IMR-90 (cell line): ENCODE data around the gene THOC2. TPM values are rescaled to one million over a fixed set of nuclear protein-coding genes. Genes with fewer than 3 reads are reported as not detected.

Experiments used
- ATAC-seq: fragments of 200-7000 bp; cut with Tn5 transposase; 2 replicates; pipeline ENCODE4 v1.9.1; 2020; ENCODE audit warnings: low read depth, mild to moderate bottlenecking, moderate library complexity
- BruUV-seq: library from RNA; stranded (reverse); fragments of 400-500 nt; replicated peaks from 2 replicates; lab custom pipeline; 2021; lab: Mats Ljungman, UMichigan
- CTCF ChIA-PET: fragments of 300-600 bp; formaldehyde crosslinking; extraction: SDS; loops from one replicate; lab custom pipeline; 2021; ENCODE audit warnings: antibody characterized with exemption; lab: Yijun Ruan, JAX
- POLR2A ChIA-PET: fragments of 300-600 bp; sonication (Branson Sonifier 250); formaldehyde crosslinking; loops from one replicate; lab custom pipeline; 2022; ENCODE audit warnings: antibody characterized with exemption; ENCODE audit not compliant: unreplicated experiment; lab: Charles Lee
- DNase-seq: peaks from one replicate; pipeline ENCODE4 v3.0.0; 2013
- H2AFZ ChIP-seq: replicated peaks from 2 replicates; pipeline ENCODE3; 2013; ENCODE audit warnings: low read length, mild to moderate bottlenecking; ENCODE audit not compliant: poor library complexity
- H2AK5ac ChIP-seq: 2 replicates; pipeline ENCODE4 v1.6.1; 2013; ENCODE audit warnings: low read depth, low read length, inconsistent platforms
- H2AK9ac ChIP-seq: replicated peaks from 2 replicates; pipeline ENCODE3; 2013; ENCODE audit warnings: mild to moderate bottlenecking, low read depth, low read length, moderate library complexity; ENCODE audit not compliant: poor library complexity
- H2BK120ac ChIP-seq: 2 replicates; pipeline ENCODE4 v1.6.1; 2013; ENCODE audit warnings: low read depth, low read length, inconsistent platforms
- H2BK15ac ChIP-seq: 3 replicates; pipeline ENCODE4 v1.6.1; 2013; ENCODE audit warnings: low read depth, low read length, inconsistent platforms
- H2BK20ac ChIP-seq: 2 replicates; pipeline ENCODE4 v1.6.1; 2013; ENCODE audit warnings: low read depth, mild to moderate bottlenecking, inconsistent platforms, low read length, moderate library complexity
- H2BK5ac ChIP-seq: 2 replicates; pipeline ENCODE4 v1.6.1; 2013; ENCODE audit warnings: mild to moderate bottlenecking, low read depth, low read length, inconsistent platforms; ENCODE audit not compliant: poor library complexity, severe bottlenecking
- H3K14ac ChIP-seq: replicated peaks from 2 replicates; pipeline ENCODE4 v1.6.1; 2013; ENCODE audit warnings: low read depth, low read length, inconsistent platforms
- H3K18ac ChIP-seq: 2 replicates; pipeline ENCODE4 v1.6.1; 2013; ENCODE audit warnings: low read depth, low read length, control low read depth
- H3K23ac ChIP-seq: 2 replicates; pipeline ENCODE4 v1.6.1; 2013; ENCODE audit warnings: low read depth, low read length, inconsistent platforms
- H3K27ac ChIP-seq: 2 replicates; pipeline ENCODE4 v1.5.1; 2013; ENCODE audit warnings: mild to moderate bottlenecking, control low read depth, low read length; ENCODE audit not compliant: insufficient read depth
- H3K27me3 ChIP-seq: 2 replicates; pipeline ENCODE4 v1.6.1; 2013; ENCODE audit warnings: low read length; ENCODE audit not compliant: control insufficient read depth, insufficient read depth
- H3K36me3 ChIP-seq: 2 replicates; pipeline ENCODE4 v1.6.1; 2013; ENCODE audit warnings: low read length, mixed read lengths; ENCODE audit not compliant: control insufficient read depth, insufficient read depth
- H3K4ac ChIP-seq: 2 replicates; pipeline ENCODE4 v1.6.1; 2013; ENCODE audit warnings: low read depth, low read length, inconsistent platforms
- H3K4me1 ChIP-seq: 2 replicates; pipeline ENCODE4 v1.6.1; 2013; ENCODE audit warnings: low read length, mixed read lengths; ENCODE audit not compliant: control insufficient read depth, insufficient read depth
- H3K4me2 ChIP-seq: 2 replicates; pipeline ENCODE4 v1.6.1; 2013; ENCODE audit warnings: low read depth, mild to moderate bottlenecking, control low read depth, low read length, moderate library complexity
- H3K4me3 ChIP-seq: 2 replicates; pipeline ENCODE4 v1.5.1; 2013; ENCODE audit warnings: low read depth, mild to moderate bottlenecking, control low read depth, low read length, moderate library complexity; ENCODE audit not compliant: insufficient read depth
- H3K56ac ChIP-seq: 2 replicates; pipeline ENCODE4 v1.6.1; 2013; ENCODE audit warnings: low read length, inconsistent platforms; ENCODE audit not compliant: insufficient read depth; ENCODE audit errors: extremely low read depth
- H3K79me1 ChIP-seq, 2 experiments: 2 replicates each; pipeline ENCODE4 v1.6.1; 2013; ENCODE audit warnings: low read length in 2 of 2, inconsistent platforms in 1 of 2, low read depth in 1 of 2
- H3K9ac ChIP-seq: 2 replicates; pipeline ENCODE4 v1.6.1; 2013; ENCODE audit warnings: low read depth, low read length, control low read depth
- H3K9me1 ChIP-seq: 2 replicates; pipeline ENCODE4 v1.6.1; 2013; ENCODE audit warnings: low read length, inconsistent platforms; ENCODE audit not compliant: insufficient read depth
- H3K9me3 ChIP-seq: 2 replicates; pipeline ENCODE4 v1.6.1; 2013; ENCODE audit warnings: low read length; ENCODE audit not compliant: control insufficient read depth, insufficient read depth
- H4K20me1 ChIP-seq: 2 replicates; pipeline ENCODE4 v1.6.1; 2013; ENCODE audit warnings: low read length, inconsistent platforms; ENCODE audit not compliant: insufficient read depth
- H4K5ac ChIP-seq: 2 replicates; pipeline ENCODE4 v1.6.1; 2013; ENCODE audit warnings: mild to moderate bottlenecking, low read depth, low read length, control low read depth
- H4K8ac ChIP-seq, 2 experiments: 2 replicates each; pipeline ENCODE4 v1.6.1; 2013; ENCODE audit warnings: low read depth in 2 of 2, low read length in 2 of 2, control low read depth in 1 of 2, inconsistent platforms in 1 of 2
- H4K91ac ChIP-seq: 2 replicates; pipeline ENCODE4 v1.6.1; 2013; ENCODE audit warnings: low read depth, low read length, inconsistent platforms; ENCODE audit not compliant: insufficient read depth
- BHLHE40 ChIP-seq: fragments of 150-350 bp; IDR thresholded peaks from 2 replicates; pipeline ENCODE4 v1.6.1; 2016; ENCODE audit warnings: mild to moderate bottlenecking, low read depth, low read length
- CEBPB ChIP-seq: IDR thresholded peaks from 2 replicates; pipeline ENCODE4 v1.6.1; 2012; ENCODE audit warnings: low read depth, low read length, improper control_type of control experiment
- CHD1 ChIP-seq: IDR thresholded peaks from 2 replicates; pipeline ENCODE4 v1.6.1; 2012; ENCODE audit warnings: low read depth, low read length, improper control_type of control experiment
- FOS ChIP-seq: fragments of 150-350 bp; IDR thresholded peaks from 2 replicates; pipeline ENCODE4 v1.6.1; 2016; ENCODE audit warnings: low read depth, low read length
- MAFK ChIP-seq: IDR thresholded peaks from 2 replicates; pipeline ENCODE4 v1.6.1; 2012; ENCODE audit warnings: low read depth, low read length, improper control_type of control experiment
- MAZ ChIP-seq: IDR thresholded peaks from 2 replicates; pipeline ENCODE4 v1.6.1; 2012; ENCODE audit warnings: low read depth, mild to moderate bottlenecking, low read length, improper control_type of control experiment, moderate library complexity, borderline replicate concordance
- MXI1 ChIP-seq: IDR thresholded peaks from 2 replicates; pipeline ENCODE4 v1.6.1; 2012; ENCODE audit warnings: low read depth, mild to moderate bottlenecking, low read length, moderate library complexity, borderline replicate concordance
- NFE2L2 ChIP-seq: fragments of 150-350 bp; IDR thresholded peaks from 2 replicates; pipeline ENCODE4 v1.6.1; 2016; ENCODE audit warnings: low read depth, mild to moderate bottlenecking, low read length
- POLR2A ChIP-seq: IDR thresholded peaks from 2 replicates; pipeline ENCODE4 v1.6.1; 2012; ENCODE audit warnings: mild to moderate bottlenecking, low read depth, low read length
- RCOR1 ChIP-seq: IDR thresholded peaks from 2 replicates; pipeline ENCODE4 v1.6.1; 2012; ENCODE audit warnings: mild to moderate bottlenecking, low read length, improper control_type of control experiment; ENCODE audit not compliant: insufficient replicate concordance
- RFX5 ChIP-seq: IDR thresholded peaks from 2 replicates; pipeline ENCODE4 v1.8.0; 2012; ENCODE audit warnings: low read depth, mild to moderate bottlenecking, low read length, moderate library complexity
- SMC3 ChIP-seq: fragments of 150-350 bp; IDR thresholded peaks from 2 replicates; pipeline ENCODE4 v1.6.1; 2016; ENCODE audit warnings: low read depth, mild to moderate bottlenecking, antibody characterized with exemption, low read length, moderate library complexity
- WGBS, 2 experiments: methylation state at CpG; one replicate each; pipeline versions ENCODE4 v1.1.5 to v1.1.7; 2013; ENCODE audit warnings: missing lambda C conversion rate in 2 of 2; ENCODE audit not compliant: insufficient read length in 1 of 2; ENCODE audit errors: extremely low coverage in 2 of 2; 5-methylcytosine and 5-hydroxymethylcytosine counted together
- dilution Hi-C: fragments of 300-500 bp; cut with HindIII; formaldehyde crosslinking; loops from one replicate; pipeline ENCODE4 v1.14.3; 2018; ENCODE audit warnings: low sequenced_read_pairs; ENCODE audit not compliant: unreplicated experiment
- in situ Hi-C: fragments of 300-500 bp; cut with MboI; formaldehyde crosslinking; loops from 3 replicates; pipeline ENCODE4 v1.14.3; 2019; ENCODE audit warnings: low sequenced_read_pairs, inconsistent platforms, mixed read lengths
- intact Hi-C: fragments of 100-400 bp; cut with micrococcal nuclease; formaldehyde crosslinking; loops from 2 replicates; pipeline ENCODE4 v1.10.0; 2022
- polyA plus RNA-seq, 3 experiments: library from polyadenylated mRNA; depleted of rRNA; stranded (reverse); fragments of >200 nt; gene quantifications; 2 replicates each; pipeline ENCODE4 v1.2.3, GENCODE V29; 2012; ENCODE audit warnings: low replicate concordance in 1 of 3
- total RNA-seq: library from RNA; depleted of rRNA; stranded (reverse); fragments of >200 nt; gene quantifications from 2 replicates; pipeline ENCODE4 v1.2.3, GENCODE V29; 2012
- TF ChIP-seq, protein P1 (sequence below): fragments of 150-350 bp; IDR thresholded peaks from 2 replicates; pipeline ENCODE4 v1.6.1; 2017; ENCODE audit warnings: mild to moderate bottlenecking, antibody characterized with exemption, low read length, low read depth
- TF ChIP-seq, protein P2 (sequence below): fragments of 150-350 bp; IDR thresholded peaks from 2 replicates; pipeline ENCODE4 v1.6.1; 2016; ENCODE audit warnings: low read depth, mild to moderate bottlenecking, low read length, moderate library complexity, borderline replicate concordance
- TF ChIP-seq, protein P3 (sequence below): conservative IDR thresholded peaks from 2 replicates; pipeline ENCODE4 v1.5.1; 2012; ENCODE audit warnings: mild to moderate bottlenecking, low read depth, low read length, improper control_type of control experiment

THOC2 gene
- total and polyA plus RNA-seq, 2 of the 4 experiments (the other 2 are of a cell fraction) = 42.9 to 58.8 TPM

DNA sequence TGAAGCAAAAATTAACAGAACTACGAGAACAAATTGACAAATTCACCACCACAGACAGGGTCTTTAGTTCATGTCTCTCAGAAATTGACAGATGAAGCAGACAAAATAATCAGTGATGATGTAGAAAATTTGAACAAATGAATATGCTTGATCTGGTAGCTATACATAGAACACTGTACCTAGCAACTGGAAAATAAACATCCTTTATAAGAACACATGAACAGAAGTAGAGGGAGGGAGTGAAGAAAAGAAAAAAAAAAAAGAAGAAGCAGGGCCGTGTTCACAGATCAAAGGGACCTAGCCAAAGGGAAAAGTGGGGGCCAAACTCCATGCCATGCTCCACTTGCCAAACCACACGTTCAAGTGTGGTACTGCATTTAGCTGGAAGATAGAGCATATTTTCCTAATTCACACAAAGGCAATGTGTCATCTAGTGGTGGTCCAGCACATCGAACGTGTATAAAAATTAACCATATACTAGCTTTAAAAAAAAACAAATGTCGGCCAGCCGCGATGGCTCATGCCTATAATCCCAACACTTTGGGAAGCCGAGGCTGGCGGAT, 5.6 kb upstream of the THOC2 start:
- ChIA-PET POLR2A (interaction anchor here (0.6 kb wide), 1 partner anchor 39 kb away, joined by 14 read pairs; no protein-coding TSS in a partner anchor), CTCF (interaction anchor here (0.6 kb wide), 1 partner anchor 21 kb away, joined by 9 read pairs; no protein-coding TSS in a partner anchor)
- H3K18ac ChIP-seq = no peak overlapping the region
- no peaks in the 10 kb centered on the region for H3K79me1 ChIP-seq
- H3K9ac ChIP-seq = no peak overlapping the region
- no peaks in the 10 kb centered on the region for H4K20me1 ChIP-seq
- no peaks in the 10 kb centered on the region for H3K27me3 ChIP-seq
- BruUV-seq = no TSS peak
- H2BK120ac ChIP-seq = no peak overlapping the region
- no peak overlapping the region for H4K91ac ChIP-seq
- H3K36me3 ChIP-seq = no peaks in the 10 kb centered on the region
- no peak overlapping the region for H2BK15ac ChIP-seq
- dilution Hi-C loops = no loop called here
- H3K4me2 ChIP-seq = no peak overlapping the region
- TF ChIP-seq NFE2L2 (no peak), CHD1 (no peak), SMC3 (no peak), MAFK (no peak), MAZ (no peak), RFX5 (no peak), POLR2A (no peak), RCOR1 (no peak), CEBPB (no peak), MXI1 (no peak), FOS (no peak), BHLHE40 (no peak)
- TF ChIP-seq, protein P1, sequence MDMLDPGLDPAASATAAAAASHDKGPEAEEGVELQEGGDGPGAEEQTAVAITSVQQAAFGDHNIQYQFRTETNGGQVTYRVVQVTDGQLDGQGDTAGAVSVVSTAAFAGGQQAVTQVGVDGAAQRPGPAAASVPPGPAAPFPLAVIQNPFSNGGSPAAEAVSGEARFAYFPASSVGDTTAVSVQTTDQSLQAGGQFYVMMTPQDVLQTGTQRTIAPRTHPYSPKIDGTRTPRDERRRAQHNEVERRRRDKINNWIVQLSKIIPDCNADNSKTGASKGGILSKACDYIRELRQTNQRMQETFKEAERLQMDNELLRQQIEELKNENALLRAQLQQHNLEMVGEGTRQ = no peak
- TF ChIP-seq, protein P2, sequence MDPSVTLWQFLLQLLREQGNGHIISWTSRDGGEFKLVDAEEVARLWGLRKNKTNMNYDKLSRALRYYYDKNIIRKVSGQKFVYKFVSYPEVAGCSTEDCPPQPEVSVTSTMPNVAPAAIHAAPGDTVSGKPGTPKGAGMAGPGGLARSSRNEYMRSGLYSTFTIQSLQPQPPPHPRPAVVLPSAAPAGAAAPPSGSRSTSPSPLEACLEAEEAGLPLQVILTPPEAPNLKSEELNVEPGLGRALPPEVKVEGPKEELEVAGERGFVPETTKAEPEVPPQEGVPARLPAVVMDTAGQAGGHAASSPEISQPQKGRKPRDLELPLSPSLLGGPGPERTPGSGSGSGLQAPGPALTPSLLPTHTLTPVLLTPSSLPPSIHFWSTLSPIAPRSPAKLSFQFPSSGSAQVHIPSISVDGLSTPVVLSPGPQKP = no peak
- TF ChIP-seq, protein P3, sequence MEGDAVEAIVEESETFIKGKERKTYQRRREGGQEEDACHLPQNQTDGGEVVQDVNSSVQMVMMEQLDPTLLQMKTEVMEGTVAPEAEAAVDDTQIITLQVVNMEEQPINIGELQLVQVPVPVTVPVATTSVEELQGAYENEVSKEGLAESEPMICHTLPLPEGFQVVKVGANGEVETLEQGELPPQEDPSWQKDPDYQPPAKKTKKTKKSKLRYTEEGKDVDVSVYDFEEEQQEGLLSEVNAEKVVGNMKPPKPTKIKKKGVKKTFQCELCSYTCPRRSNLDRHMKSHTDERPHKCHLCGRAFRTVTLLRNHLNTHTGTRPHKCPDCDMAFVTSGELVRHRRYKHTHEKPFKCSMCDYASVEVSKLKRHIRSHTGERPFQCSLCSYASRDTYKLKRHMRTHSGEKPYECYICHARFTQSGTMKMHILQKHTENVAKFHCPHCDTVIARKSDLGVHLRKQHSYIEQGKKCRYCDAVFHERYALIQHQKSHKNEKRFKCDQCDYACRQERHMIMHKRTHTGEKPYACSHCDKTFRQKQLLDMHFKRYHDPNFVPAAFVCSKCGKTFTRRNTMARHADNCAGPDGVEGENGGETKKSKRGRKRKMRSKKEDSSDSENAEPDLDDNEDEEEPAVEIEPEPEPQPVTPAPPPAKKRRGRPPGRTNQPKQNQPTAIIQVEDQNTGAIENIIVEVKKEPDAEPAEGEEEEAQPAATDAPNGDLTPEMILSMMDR = no peak
- H3K56ac ChIP-seq = no peak overlapping the region
- intact Hi-C loops = no loop called here
- no peak overlapping the region for H3K23ac ChIP-seq
- H3K4ac ChIP-seq = no peak overlapping the region
- no peaks in the 10 kb centered on the region for H3K9me1 ChIP-seq
- H4K5ac ChIP-seq = no peak overlapping the region
- H3K27ac ChIP-seq = no peak overlapping the region
- H2AK9ac ChIP-seq = no peak overlapping the region
- H2AFZ ChIP-seq = no peak overlapping the region
- in situ Hi-C loops = no loop called here
- no peak overlapping the region for H2BK20ac ChIP-seq
- H4K8ac ChIP-seq = no peak overlapping the region
- DNase-seq = no peak
- no peak for ATAC-seq
- H3K14ac ChIP-seq = no peak overlapping the region
- no peak overlapping the region for H2BK5ac ChIP-seq
- H3K9me3 ChIP-seq = no peaks in the 10 kb centered on the region
- no peak overlapping the region for H2AK5ac ChIP-seq
- no peak overlapping the region for H3K4me3 ChIP-seq
- H3K4me1 ChIP-seq = no peaks in the 10 kb centered on the region; the same call in 1 of the 2 replicates
- WGBS, 2 experiments = no CpG with 5 or more reads among the region's 10 CpGs
